Stimulated activated CD4-positive, alpha-beta T cell treated with anti-CD3 and anti-CD28 coated beads, Interleukin-2, amount 100 ng/mL, for 24 hours (primary cell): ENCODE measurements around the gene TEC.

Experiments used
- DNase-seq, 2 donors: peaks; one replicate each; pipeline ENCODE4 v3.0.0-alpha.2; 2020

TEC gene

GRCh38 chr4:48153791-48154550 lies 115.7 kb downstream of the TEC start:
- no peak for DNase-seq

- DNase-seq = no peak
These were observed 117.4 kb downstream of the TEC start for GRCh38 chr4:48152259-48152658.

GRCh38 chr4:48149827-48150370 lies 119.7 kb downstream of the TEC start:
- no peak for DNase-seq

GRCh38 chr4:48147621-48148020 lies 122.0 kb downstream of the TEC start:
- no peak for DNase-seq

GRCh38 chr4:48141048-48141447 lies 128.6 kb downstream of the TEC start:
- DNase-seq = no peak

GRCh38 chr4:48139691-48140090 lies 129.9 kb downstream of the TEC start:
- no peak for DNase-seq

GRCh38 chr4:48138936-48139335 lies 130.7 kb downstream of the TEC start:
- DNase-seq = no peak

GRCh38 chr4:48138511-48138910 lies 131.1 kb downstream of the TEC start:
- DNase-seq = no peak

GRCh38 chr4:48137846-48138245 lies 131.8 kb downstream of the TEC start:
- no peak for DNase-seq

- no peak for DNase-seq
These were observed 135.6 kb downstream of the TEC start, which contains the start of gene TXK for GRCh38 chr4:48134081-48134480. Gene TXK (minus strand): TSS chr4:48134250. CDS start chr4:48134170, 80 bp downstream.

- DNase-seq = no peak
These were observed 136.0 kb downstream of the TEC start for GRCh38 chr4:48133669-48134068.

GRCh38 chr4:48131736-48132135 lies 137.9 kb downstream of the TEC start:
- no peak for DNase-seq

- DNase-seq = no peak
These were observed 139.5 kb downstream of the TEC start for GRCh38 chr4:48130100-48130499.

- DNase-seq = peak; percentile 37 to 45
These were observed 140.2 kb downstream of the TEC start for GRCh38 chr4:48129307-48130014.

GRCh38 chr4:48127682-48128404 lies 141.8 kb downstream of the TEC start:
- DNase-seq = peak; percentile 76 to 77

- DNase-seq = no peak
These were observed 142.4 kb downstream of the TEC start for GRCh38 chr4:48127231-48127630.

GRCh38 chr4:48126621-48127020 lies 143.0 kb downstream of the TEC start:
- no peak for DNase-seq

GRCh38 chr4:48124870-48125269 lies 144.8 kb downstream of the TEC start:
- DNase-seq = no peak

- DNase-seq = no peak
These were observed 146.9 kb downstream of the TEC start for GRCh38 chr4:48122756-48123155.

GRCh38 chr4:48121180-48121579 lies 148.5 kb downstream of the TEC start:
- DNase-seq = no peak

GRCh38 chr4:48120132-48120531 lies 149.5 kb downstream of the TEC start:
- DNase-seq = no peak

GRCh38 chr4:48119646-48120045 lies 150.0 kb downstream of the TEC start:
- DNase-seq = no peak

GRCh38 chr4:48118081-48118480 lies 151.6 kb downstream of the TEC start:
- no peak for DNase-seq
